GM21381 (cell line): Measurements from ENCODE around the gene NR3C1.

Experiments used
- ATAC-seq: cut with Tn5 transposase; IDR thresholded peaks from one replicate; pipeline ENCODE4 v1.9.1; 2021; ENCODE audit warnings: mild to moderate bottlenecking, moderate library complexity; ENCODE audit not compliant: unreplicated experiment

The NR3C1 gene

GRCh38 chr5:143271431-143271830, 132.1 kb downstream of the NR3C1 start:
- peak; percentile 54 for ATAC-seq

GRCh38 chr5:143268388-143268787, 135.1 kb downstream of the NR3C1 start:
- no peak for ATAC-seq

- no peak for ATAC-seq
Measured at GRCh38 chr5:143267186-143267585, 136.3 kb downstream of the NR3C1 start.

GRCh38 chr5:143265995-143266394, 137.5 kb downstream of the NR3C1 start:
- no peak for ATAC-seq

GRCh38 chr5:143263272-143263810, 140.1 kb downstream of the NR3C1 start:
- ATAC-seq = no peak

- ATAC-seq = peak; percentile 72
Measured at GRCh38 chr5:143262393-143263174, 140.9 kb downstream of the NR3C1 start.

GRCh38 chr5:143261748-143262392, 141.6 kb downstream of the NR3C1 start:
- ATAC-seq = no peak

- ATAC-seq = no peak
Measured at GRCh38 chr5:143259254-143259605, 144.3 kb downstream of the NR3C1 start.

- no peak for ATAC-seq
Measured at GRCh38 chr5:143258559-143259253, 144.8 kb downstream of the NR3C1 start.

- no peak for ATAC-seq
Measured at GRCh38 chr5:143254819-143255218, 148.7 kb downstream of the NR3C1 start.

GRCh38 chr5:143251946-143252345, 151.5 kb downstream of the NR3C1 start:
- ATAC-seq = no peak

- ATAC-seq = peak; percentile 58
Measured at GRCh38 chr5:143251190-143251589, 152.3 kb downstream of the NR3C1 start.

GRCh38 chr5:143249851-143250250, 153.6 kb downstream of the NR3C1 start:
- no peak for ATAC-seq

GRCh38 chr5:143248822-143249579, 154.5 kb downstream of the NR3C1 start:
- ATAC-seq = no peak

GRCh38 chr5:143248391-143248790, 155.1 kb downstream of the NR3C1 start:
- no peak for ATAC-seq

- ATAC-seq = no peak
Measured at GRCh38 chr5:143247134-143247815, 156.2 kb downstream of the NR3C1 start.

GRCh38 chr5:143245929-143246561, 157.4 kb downstream of the NR3C1 start:
- ATAC-seq = no peak

- no peak for ATAC-seq
Measured at GRCh38 chr5:143244990-143245389, 158.5 kb downstream of the NR3C1 start.

GRCh38 chr5:143244000-143244736, 159.3 kb downstream of the NR3C1 start:
- ATAC-seq = no peak
